22Rv1 (cell line): Measurements from ENCODE around the gene NCLN.
"Not testable (repeated sequence)": the region's sequence is repeated elsewhere in the genome, so short reads cannot be mapped to it uniquely, and the experiment has no call there.

Experiments used
- H3K27ac ChIP-seq: fragments of 450-650 bp; 2 replicates; pipeline ENCODE4 v1.5.1; 2017
- ZFX ChIP-seq: fragments of 450-650 bp; IDR thresholded peaks from 2 replicates; pipeline ENCODE4 v1.6.1; 2017; ENCODE audit warnings: antibody characterized with exemption, borderline replicate concordance
- TF ChIP-seq, protein P1 (sequence below): fragments of 450-650 bp; IDR thresholded peaks from 2 replicates; pipeline ENCODE4 v1.5.1; 2017; ENCODE audit warnings: mild to moderate bottlenecking

NCLN gene

DNA sequence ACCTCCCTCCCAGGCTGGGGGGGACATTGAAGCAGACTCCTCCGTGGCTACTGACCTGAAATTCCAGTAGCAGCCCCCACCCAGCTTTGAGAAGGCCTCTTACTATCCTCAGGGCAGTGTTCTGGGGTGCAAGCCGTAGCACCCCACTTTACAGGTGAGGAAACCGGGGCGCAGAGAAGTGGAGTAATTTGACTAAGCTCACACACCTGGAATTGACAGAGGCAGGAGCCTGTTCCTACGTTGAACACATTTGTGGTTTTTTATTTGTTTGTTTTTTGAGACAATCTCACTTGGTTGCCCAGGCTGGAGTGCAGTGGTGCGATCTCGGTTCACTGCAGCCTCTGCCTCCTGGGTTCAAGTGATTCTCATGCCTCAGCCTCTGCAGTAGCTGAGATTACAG is 21.8 kb upstream of the NCLN start:
- no peak overlapping the region for H3K27ac ChIP-seq
- TF ChIP-seq, protein P1, sequence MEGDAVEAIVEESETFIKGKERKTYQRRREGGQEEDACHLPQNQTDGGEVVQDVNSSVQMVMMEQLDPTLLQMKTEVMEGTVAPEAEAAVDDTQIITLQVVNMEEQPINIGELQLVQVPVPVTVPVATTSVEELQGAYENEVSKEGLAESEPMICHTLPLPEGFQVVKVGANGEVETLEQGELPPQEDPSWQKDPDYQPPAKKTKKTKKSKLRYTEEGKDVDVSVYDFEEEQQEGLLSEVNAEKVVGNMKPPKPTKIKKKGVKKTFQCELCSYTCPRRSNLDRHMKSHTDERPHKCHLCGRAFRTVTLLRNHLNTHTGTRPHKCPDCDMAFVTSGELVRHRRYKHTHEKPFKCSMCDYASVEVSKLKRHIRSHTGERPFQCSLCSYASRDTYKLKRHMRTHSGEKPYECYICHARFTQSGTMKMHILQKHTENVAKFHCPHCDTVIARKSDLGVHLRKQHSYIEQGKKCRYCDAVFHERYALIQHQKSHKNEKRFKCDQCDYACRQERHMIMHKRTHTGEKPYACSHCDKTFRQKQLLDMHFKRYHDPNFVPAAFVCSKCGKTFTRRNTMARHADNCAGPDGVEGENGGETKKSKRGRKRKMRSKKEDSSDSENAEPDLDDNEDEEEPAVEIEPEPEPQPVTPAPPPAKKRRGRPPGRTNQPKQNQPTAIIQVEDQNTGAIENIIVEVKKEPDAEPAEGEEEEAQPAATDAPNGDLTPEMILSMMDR, result no peak
- no peak for TF ChIP-seq ZFX

DNA sequence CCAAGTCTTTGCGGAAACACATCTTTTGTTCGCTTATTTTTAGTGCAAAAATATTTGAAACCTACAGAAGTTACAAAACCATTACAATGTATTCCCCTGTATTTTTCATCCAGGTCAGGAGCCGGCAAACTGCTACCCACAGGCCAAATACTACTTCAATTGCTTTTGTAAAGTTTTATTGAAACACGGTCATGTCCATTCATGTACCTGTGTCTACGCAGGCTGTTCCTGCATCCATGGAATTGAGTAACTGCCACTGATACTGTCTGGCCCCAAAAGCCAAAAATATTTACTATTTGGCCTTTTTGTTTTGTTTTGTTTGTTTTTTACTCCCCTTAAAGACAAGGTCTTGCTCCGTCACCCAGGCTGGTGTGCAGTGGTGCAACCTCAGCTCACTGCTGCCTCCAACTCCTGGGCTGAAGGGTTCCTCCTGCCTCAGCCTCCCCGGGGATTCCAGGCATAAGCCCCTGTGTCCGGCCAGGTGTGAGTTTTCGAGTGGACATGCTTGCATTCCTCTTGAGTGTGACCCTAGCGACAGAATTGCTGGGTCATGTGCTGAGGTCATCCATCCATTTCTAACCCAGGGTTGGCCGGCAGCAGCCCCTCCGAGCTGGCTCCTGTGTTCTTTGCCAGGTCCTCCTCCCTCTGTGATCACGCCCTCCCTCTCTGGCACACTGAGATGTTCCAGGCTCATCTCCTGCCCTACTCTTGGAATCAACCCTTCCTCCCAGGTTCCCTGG is 18.0 kb upstream of the NCLN start:
- TF ChIP-seq, protein P1, result no peak
- no peak for TF ChIP-seq ZFX
- no peak overlapping the region for H3K27ac ChIP-seq

DNA sequence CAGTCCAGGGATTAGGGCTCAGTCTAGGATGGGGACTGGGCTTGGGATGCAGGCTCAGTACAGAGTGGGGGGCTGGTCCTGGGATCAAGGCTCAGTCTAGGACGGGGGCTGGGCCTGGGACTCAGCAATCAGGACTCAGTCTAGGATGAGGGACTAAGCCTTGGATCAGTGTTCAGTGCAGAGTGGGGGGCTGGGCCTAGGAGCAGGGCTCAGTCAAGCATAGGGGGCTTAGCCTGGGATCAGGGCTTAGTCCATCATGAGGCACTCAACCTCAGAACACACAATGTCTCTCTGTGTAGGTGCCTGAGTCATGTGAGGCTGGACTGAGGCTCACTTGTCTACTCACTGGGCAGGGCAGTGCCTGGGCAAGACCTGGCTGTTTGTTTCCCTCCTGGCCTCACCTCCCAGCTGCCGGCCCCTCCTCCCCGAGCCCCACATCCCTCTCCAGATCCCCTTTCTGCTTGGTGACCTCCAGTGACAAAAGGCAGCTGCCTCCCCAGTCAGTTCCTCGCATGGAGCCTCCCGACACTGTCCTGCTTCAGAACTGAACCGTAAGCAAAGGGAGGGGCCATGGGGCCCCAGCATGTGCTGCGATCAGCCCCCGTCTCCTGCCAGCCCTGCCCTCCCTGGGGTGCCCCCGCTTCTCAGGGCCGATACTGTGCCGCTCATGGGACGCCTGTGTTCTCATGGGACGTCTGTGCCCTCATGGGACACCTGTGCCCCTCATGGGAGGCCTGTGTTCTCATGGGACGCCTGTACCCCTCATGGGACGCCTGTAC is 13.6 kb upstream of the NCLN start:
- TF ChIP-seq ZFX, result no peak
- TF ChIP-seq, protein P1, result no peak
- no peak overlapping the region for H3K27ac ChIP-seq

DNA sequence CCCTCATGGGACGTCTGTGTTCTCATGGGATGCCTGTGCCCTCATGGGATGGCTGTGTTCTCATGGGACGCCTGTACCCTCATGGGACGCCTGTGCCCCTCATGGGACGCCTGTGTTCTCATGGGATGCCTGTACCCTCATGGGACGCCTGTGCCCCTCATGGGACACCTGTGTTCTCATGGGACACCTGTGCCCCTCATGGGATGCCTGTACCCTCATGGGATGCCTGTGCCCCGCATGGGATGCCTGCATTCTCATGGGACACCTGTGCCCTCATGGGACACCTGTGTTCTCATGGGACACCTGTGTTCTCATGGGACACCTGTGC is 13.1 kb upstream of the NCLN start:
- not testable (repeated sequence) for H3K27ac ChIP-seq

DNA sequence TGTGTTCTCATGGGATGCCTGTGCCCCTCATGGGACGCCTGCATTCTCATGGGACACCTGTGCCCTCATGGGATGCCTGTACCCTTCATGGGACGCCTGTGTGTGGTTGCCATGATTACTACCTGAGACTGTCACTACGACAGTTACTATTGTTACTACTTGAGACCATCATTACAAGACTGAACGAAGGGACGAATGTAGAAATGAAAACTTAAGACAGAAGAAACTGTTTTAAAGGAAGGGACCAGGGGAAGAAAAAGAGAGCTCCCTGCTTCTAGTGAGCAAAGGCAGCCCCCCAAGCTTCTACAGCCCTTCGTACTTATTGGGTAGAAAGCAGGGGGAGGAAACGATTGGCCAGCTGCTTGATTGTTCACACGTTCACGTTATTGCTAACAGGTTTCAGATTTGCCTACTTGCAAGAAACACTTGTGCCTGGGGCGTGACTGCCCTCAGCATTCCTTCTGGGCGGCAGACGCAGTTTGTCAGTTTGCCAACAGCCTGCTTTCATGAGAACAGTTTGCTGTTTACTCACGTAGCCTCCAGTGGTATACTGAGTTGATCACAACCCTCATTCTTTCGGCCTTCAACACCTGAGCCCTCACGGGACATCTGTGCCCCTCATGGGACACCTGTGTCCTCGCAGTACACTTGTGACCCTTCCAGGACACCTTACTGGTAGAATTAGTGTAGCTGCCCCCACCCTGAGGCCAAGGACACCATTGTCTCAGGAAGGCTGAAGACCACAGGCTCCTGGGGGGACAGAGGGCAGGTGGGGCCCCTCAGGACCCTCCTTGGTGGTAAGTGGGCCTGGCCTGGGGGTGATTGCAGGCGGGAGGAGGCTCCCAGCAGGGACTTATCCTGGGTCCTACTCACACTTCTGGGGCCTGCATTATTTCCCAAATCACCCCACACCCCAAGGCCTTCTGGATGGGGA is 9.7 kb upstream of the NCLN start:
- no peak overlapping the region for H3K27ac ChIP-seq
- TF ChIP-seq ZFX, result no peak

DNA sequence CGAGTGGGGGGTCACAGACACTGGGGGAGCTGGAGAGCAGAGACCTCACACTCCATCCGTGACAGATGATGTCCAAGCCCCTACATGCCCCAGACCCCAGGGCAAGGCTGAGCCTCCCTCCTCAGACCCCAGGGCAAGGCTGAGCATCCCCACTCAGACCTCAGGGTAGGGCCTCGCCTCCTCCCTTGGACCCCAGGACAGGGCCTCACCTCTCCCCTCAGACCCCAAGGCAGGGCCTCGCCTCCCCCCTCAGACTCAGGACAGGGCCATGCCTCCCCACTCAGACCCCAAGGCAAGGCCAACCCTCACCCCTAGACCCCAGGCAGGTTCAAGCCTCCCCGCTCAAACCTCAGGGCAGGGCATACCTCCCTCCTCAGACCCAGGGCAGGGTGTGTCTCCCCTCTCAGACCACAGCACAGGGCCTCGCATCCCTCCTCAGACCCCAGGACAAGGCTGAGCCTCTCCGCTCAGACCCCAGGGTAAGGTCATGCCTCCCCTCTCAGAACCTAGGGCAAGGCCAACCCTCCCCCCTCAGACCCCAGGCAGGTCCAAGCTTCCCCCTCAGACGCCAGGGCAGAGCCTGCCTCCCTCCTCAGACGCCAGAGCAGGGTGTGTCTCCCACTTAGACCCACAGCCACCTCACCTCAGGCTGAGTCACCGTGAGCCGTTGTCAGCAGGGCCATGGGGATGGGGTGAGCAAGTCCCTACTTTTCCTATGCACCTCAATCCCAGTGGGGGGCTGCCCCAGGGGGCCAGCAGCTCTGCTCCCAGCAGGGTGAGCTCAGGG is 8.8 kb upstream of the NCLN start:
- H3K27ac ChIP-seq, result no peak overlapping the region

DNA sequence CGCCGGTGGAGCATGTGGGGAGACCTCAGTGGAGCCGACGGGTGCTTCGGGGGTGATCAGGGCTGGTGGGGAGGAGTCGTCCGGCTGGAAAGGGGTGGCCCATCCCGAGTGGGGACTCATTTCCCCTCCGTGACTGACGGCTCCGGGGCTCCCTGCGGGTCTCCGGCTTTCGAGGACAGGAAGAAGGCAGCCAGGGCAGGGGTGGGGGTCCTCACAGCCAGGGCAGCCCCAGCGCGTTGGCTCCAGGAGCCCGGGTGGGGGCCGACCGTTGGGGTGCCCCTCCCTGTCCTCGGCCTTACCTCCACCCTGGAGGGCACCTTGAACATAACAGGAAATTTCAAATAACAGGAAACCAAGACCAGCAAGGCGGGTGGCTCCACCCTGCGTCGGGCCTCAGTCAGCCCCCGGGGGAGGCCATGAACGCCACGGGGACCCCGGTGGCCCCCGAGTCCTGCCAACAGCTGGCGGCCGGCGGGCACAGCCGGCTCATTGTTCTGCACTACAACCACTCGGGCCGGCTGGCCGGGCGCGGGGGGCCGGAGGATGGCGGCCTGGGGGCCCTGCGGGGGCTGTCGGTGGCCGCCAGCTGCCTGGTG is 7.3 kb upstream of the NCLN start, which contains the start of gene S1PR4:
S1PR4 (plus strand) TSS at position 393 of the 596 bp plus-strand sequence; CDS start at position 417, 24 bp downstream.
- TF ChIP-seq, protein P1, result no peak
- no peak for TF ChIP-seq ZFX
- no peak within 1 kb of the TSS for H3K27ac ChIP-seq

More for the DNA sequence above, 8.8 kb upstream of the NCLN start:
- TF ChIP-seq, protein P1, result no peak
- no peak for TF ChIP-seq ZFX
